A549 (cell line): ENCODE results near the gene SPEF1. TPM values are rescaled to one million over a fixed set of nuclear protein-coding genes. Genes with fewer than 3 reads are reported as not detected.

Source experiments
- ATAC-seq, 2 experiments: fragments of 200-7000 bp in 1 of 2; fragments of >200 bp in 1 of 2; cut with Nextera tagmentation in 1 of 2; cut with Tn5 transposase in 1 of 2; 3 replicates each; pipeline versions ENCODE4 v1.8.0 to v1.9.1; 2018 to 2020; ENCODE audit warnings: mild to moderate bottlenecking in 1 of 2, moderate library complexity in 1 of 2
- CTCF ChIA-PET: fragments of 300-600 bp; sonication (Branson Sonifier 250); formaldehyde crosslinking; extraction: SDS; loops from one replicate; lab custom pipeline; 2021; ENCODE audit warnings: antibody characterized with exemption, inconsistent platforms; lab: Yijun Ruan, JAX
- POLR2A ChIA-PET: fragments of 350-600 bp; formaldehyde crosslinking; extraction: SDS; loops from one replicate; lab custom pipeline; 2021; ENCODE audit warnings: antibody characterized with exemption, inconsistent platforms; lab: Yijun Ruan, JAX
- DNase-seq, 2 experiments: peaks; one replicate each; pipeline versions ENCODE4 v3.0.0 to v3.0.0-alpha.2; 2011 to 2016; ENCODE audit warnings: low read depth in 1 of 2, low spot score in 1 of 2
- FAIRE-seq: peaks from 2 replicates; lab custom pipeline; 2011; peaks lifted over from hg19 to GRCh38; lab: Jason Lieb, UNC
- H3K27ac ChIP-seq, 2 experiments: fragments of >200 bp; sonication (Bioruptor Twin); formaldehyde crosslinking; 3 replicates each; pipeline ENCODE4 v1.5.1; 2016 to 2017
- H3K4me1 ChIP-seq: fragments of >200 bp; sonication (Bioruptor Twin); formaldehyde crosslinking; 3 replicates; pipeline ENCODE4 v1.6.1; 2016
- H3K4me2 ChIP-seq: fragments of >200 bp; sonication (Bioruptor Twin); formaldehyde crosslinking; 3 replicates; pipeline ENCODE4 v1.6.1; 2016
- H3K4me3 ChIP-seq: fragments of >200 bp; sonication (Bioruptor Twin); formaldehyde crosslinking; 3 replicates; pipeline ENCODE4 v1.5.1; 2016
- H3K9me3 ChIP-seq: fragments of >200 bp; sonication (Bioruptor Twin); formaldehyde crosslinking; 3 replicates; pipeline ENCODE4 v1.6.1; 2016
- BHLHE40 ChIP-seq: IDR thresholded peaks from 2 replicates; pipeline ENCODE4 v1.6.1; 2012; ENCODE audit warnings: low read depth, low read length, inconsistent platforms
- CBX2 ChIP-seq: fragments of 200-600 bp; sonication (generic); IDR thresholded peaks from 2 replicates; pipeline ENCODE4 v1.6.1; 2016; ENCODE audit warnings: low read depth, mild to moderate bottlenecking, borderline replicate concordance
- ESRRA ChIP-seq: fragments of 150-350 bp; IDR thresholded peaks from 2 replicates; pipeline ENCODE4 v1.6.1; 2014; ENCODE audit warnings: mild to moderate bottlenecking, low read length, borderline replicate concordance
- FOSL2 ChIP-seq, 2 experiments: fragments of 450-650 bp in 1 of 2; fragments of >200 bp in 1 of 2; sonication (Bioruptor Twin) in 1 of 2; formaldehyde crosslinking; IDR thresholded peaks; 2 replicates each; pipeline versions ENCODE4 v1.5.0 to v1.6.1; 2016 to 2020; ENCODE audit warnings: mild to moderate bottlenecking in 1 of 2, moderate library complexity in 1 of 2
- FOXS1 ChIP-seq: fragments of 250-450 bp; sonication (Bioruptor Pico); IDR thresholded peaks from 2 replicates; pipeline ENCODE4 v1.5.0; 2020; ENCODE audit warnings: mild to moderate bottlenecking, moderate library complexity
- HDAC2 ChIP-seq: fragments of 200-600 bp; sonication (generic); IDR thresholded peaks from 2 replicates; pipeline ENCODE4 v1.6.1; 2016
- HOXA7 ChIP-seq: fragments of 250-450 bp; sonication (Bioruptor Pico); IDR thresholded peaks from 2 replicates; pipeline ENCODE4 v1.5.0; 2020; ENCODE audit warnings: mild to moderate bottlenecking, moderate library complexity
- KDM1A ChIP-seq: fragments of 200-600 bp; sonication (generic); IDR thresholded peaks from 2 replicates; pipeline ENCODE4 v1.6.1; 2016; ENCODE audit warnings: low read depth, mild to moderate bottlenecking
- RARB ChIP-seq: fragments of 250-450 bp; sonication (Bioruptor Pico); IDR thresholded peaks from 2 replicates; pipeline ENCODE4 v1.8.0; 2021; ENCODE audit warnings: mild to moderate bottlenecking, moderate library complexity
- SREBF2 ChIP-seq: fragments of 450-650 bp; IDR thresholded peaks from 2 replicates; pipeline ENCODE4 v1.6.1; 2014; ENCODE audit warnings: mild to moderate bottlenecking, moderate library complexity
- TFCP2L1 ChIP-seq: fragments of 250-450 bp; sonication (Bioruptor Pico); IDR thresholded peaks from 2 replicates; pipeline ENCODE4 v1.5.0; 2021; ENCODE audit warnings: mild to moderate bottlenecking
- ZSCAN20 ChIP-seq: fragments of 250-450 bp; sonication (Bioruptor Pico); IDR thresholded peaks from 2 replicates; pipeline ENCODE4 v1.8.0; 2022; ENCODE audit warnings: mild to moderate bottlenecking, moderate library complexity
- WGBS: methylation state at CpG from one replicate; pipeline ENCODE4 v1.1.6; 2017; ENCODE audit errors: missing lambda C conversion rate; 5-methylcytosine and 5-hydroxymethylcytosine counted together
- polyA plus RNA-seq, 4 experiments: library from polyadenylated mRNA; depleted of rRNA in 3 of 4; stranded (reverse); fragments of >200 nt; fragmentation: RNase III in 1 of 4; extraction: RNeasy Plus Mini Kit Qiagen cat#74134 plus additional on column Dnase treatment in 1 of 4; gene quantifications; 2 replicates in 3 of 4; 3 replicates in 1 of 4; pipeline ENCODE4 v1.2.3, GENCODE V29; 2011 to 2017
- TF ChIP-seq, protein P1 (sequence below): fragments of >200 bp; sonication (Bioruptor Twin); formaldehyde crosslinking; IDR thresholded peaks from 3 replicates; pipeline ENCODE4 v1.6.1; 2016
- TF ChIP-seq, protein P2 (sequence below): fragments of 150-350 bp; IDR thresholded peaks from 2 replicates; pipeline ENCODE4 v1.6.1; 2014; ENCODE audit warnings: low read depth, mild to moderate bottlenecking, low read length
- TF ChIP-seq, protein P3 (sequence below): fragments of >200 bp; sonication (Bioruptor Twin); formaldehyde crosslinking; IDR thresholded peaks from 2 replicates; pipeline ENCODE4 v1.6.1; 2016
- TF ChIP-seq, protein P4 (sequence below): fragments of >200 bp; sonication (Bioruptor Twin); formaldehyde crosslinking; IDR thresholded peaks from 3 replicates; pipeline ENCODE4 v1.5.1; 2016
- TF ChIP-seq, protein P5 (sequence below): fragments of 200-600 bp; sonication (generic); IDR thresholded peaks from 2 replicates; pipeline ENCODE4 v1.6.1; 2016; ENCODE audit warnings: antibody characterized with exemption, mild to moderate bottlenecking, moderate library complexity
- TF ChIP-seq, protein P6 (sequence below): IDR thresholded peaks from 2 replicates; pipeline ENCODE4 v1.6.1; 2012

Gene SPEF1
- polyA plus RNA-seq, 2 of the 4 experiments (the other 2 are of a cell fraction) = 0.41 to 1.3 TPM

DNA sequence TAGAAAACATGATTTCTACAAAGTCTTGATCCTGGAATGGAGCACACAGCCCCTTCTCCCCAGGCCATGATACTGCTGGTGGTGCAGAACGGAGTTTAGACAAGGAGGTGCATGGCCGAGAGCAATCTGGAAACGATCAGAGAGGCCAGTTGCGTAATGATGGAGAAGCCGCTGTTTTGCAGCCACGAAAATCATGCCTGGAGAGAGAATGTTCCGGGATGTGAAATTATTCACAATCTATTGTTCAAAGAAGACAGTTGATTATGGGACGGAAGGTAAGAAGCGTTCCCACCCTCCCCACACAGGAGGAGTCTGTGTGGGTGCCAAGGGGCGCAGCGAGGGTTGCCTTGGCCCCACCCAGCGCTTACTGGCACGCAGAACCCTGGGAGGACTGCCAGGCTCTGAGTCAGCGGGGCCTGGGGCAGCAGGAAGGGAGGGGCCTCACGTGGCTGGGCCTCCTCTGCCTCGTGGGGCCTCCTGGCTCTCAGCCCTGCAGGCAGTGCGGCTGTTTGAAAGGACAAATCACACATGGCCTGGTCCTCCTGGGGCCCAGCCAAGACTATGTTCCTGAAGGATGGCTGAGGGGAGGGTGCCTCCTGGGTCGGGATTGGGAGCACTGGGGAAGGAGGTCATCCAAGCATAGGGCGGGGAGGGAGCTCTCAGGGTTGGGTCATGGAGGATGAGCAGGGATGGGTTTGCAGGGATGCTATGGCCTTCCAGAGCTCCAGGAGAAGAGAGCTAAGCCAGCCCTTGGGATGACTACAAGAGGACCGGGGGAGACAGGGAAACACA lies 30.4 kb upstream of the SPEF1 start (continued):
- TF ChIP-seq, protein P1, sequence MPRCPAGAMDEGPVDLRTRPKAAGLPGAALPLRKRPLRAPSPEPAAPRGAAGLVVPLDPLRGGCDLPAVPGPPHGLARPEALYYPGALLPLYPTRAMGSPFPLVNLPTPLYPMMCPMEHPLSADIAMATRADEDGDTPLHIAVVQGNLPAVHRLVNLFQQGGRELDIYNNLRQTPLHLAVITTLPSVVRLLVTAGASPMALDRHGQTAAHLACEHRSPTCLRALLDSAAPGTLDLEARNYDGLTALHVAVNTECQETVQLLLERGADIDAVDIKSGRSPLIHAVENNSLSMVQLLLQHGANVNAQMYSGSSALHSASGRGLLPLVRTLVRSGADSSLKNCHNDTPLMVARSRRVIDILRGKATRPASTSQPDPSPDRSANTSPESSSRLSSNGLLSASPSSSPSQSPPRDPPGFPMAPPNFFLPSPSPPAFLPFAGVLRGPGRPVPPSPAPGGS = peak; percentile 95; the same call in 2 of the 3 replicates
- peak; percentile 90; the same call in 1 of the 2 replicates for TF ChIP-seq HOXA7 (CRISPR knock-in tag)
- TF ChIP-seq TFCP2L1 (CRISPR knock-in tag) = peak; percentile 88
- TF ChIP-seq, protein P2, sequence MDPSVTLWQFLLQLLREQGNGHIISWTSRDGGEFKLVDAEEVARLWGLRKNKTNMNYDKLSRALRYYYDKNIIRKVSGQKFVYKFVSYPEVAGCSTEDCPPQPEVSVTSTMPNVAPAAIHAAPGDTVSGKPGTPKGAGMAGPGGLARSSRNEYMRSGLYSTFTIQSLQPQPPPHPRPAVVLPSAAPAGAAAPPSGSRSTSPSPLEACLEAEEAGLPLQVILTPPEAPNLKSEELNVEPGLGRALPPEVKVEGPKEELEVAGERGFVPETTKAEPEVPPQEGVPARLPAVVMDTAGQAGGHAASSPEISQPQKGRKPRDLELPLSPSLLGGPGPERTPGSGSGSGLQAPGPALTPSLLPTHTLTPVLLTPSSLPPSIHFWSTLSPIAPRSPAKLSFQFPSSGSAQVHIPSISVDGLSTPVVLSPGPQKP = no peak
- peak; percentile 92 for TF ChIP-seq FOSL2 (IDR thresholded peaks at IDR 0.05)
- TF ChIP-seq FOSL2 (CRISPR knock-in tag; IDR thresholded peaks at IDR 0.05) = peak; percentile 99
- TF ChIP-seq, protein P3, sequence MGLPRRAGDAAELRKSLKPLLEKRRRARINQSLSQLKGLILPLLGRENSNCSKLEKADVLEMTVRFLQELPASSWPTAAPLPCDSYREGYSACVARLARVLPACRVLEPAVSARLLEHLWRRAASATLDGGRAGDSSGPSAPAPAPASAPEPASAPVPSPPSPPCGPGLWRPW = 0 out of 2 replicates have a peak, but pooled peaks have one; percentile 37
- TF ChIP-seq CBX2 = no peak

DNA sequence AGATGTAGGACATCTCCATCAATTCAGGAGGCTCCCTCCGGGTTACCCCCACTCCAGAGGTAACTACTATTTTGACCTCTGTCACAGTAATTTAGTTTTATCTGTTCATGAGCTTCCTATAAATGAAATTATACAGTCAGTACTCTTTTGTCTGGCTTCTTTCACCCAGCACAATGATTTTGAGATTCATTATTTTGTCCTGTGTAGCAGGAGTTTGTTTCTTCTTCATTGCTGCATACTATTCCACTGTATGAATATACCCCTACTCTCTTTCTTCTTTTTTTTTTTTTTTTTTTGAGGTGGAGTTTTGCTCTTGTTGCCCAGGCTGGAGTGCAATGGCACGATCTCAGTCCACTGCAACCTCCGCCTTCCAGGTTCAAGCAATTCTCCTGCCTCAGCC lies 27.3 kb upstream of the SPEF1 start:
- ChIA-PET CTCF (no interaction called here), POLR2A (no interaction called here)
- H3K4me3 ChIP-seq = peak overlapping the region; percentile 13; the same call in 1 of the 3 replicates
- TF ChIP-seq, protein P4, sequence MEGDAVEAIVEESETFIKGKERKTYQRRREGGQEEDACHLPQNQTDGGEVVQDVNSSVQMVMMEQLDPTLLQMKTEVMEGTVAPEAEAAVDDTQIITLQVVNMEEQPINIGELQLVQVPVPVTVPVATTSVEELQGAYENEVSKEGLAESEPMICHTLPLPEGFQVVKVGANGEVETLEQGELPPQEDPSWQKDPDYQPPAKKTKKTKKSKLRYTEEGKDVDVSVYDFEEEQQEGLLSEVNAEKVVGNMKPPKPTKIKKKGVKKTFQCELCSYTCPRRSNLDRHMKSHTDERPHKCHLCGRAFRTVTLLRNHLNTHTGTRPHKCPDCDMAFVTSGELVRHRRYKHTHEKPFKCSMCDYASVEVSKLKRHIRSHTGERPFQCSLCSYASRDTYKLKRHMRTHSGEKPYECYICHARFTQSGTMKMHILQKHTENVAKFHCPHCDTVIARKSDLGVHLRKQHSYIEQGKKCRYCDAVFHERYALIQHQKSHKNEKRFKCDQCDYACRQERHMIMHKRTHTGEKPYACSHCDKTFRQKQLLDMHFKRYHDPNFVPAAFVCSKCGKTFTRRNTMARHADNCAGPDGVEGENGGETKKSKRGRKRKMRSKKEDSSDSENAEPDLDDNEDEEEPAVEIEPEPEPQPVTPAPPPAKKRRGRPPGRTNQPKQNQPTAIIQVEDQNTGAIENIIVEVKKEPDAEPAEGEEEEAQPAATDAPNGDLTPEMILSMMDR = 0 out of 3 replicates have a peak, but pooled peaks have one; percentile 10
- TF ChIP-seq HDAC2 = peak; percentile 74; the same call in 1 of the 2 replicates
- TF ChIP-seq RARB (CRISPR knock-in tag) = no peak
- TF ChIP-seq, protein P1 = 0 out of 3 replicates have a peak, but pooled peaks have one; percentile 15
- TF ChIP-seq ESRRA = no peak
- TF ChIP-seq KDM1A = peak; percentile 87
- TF ChIP-seq SREBF2 = no peak
- TF ChIP-seq ZSCAN20 (CRISPR knock-in tag) = 0 out of 2 replicates have a peak, but pooled peaks have one; percentile 10
- no peak for TF ChIP-seq BHLHE40
- TF ChIP-seq, protein P5, sequence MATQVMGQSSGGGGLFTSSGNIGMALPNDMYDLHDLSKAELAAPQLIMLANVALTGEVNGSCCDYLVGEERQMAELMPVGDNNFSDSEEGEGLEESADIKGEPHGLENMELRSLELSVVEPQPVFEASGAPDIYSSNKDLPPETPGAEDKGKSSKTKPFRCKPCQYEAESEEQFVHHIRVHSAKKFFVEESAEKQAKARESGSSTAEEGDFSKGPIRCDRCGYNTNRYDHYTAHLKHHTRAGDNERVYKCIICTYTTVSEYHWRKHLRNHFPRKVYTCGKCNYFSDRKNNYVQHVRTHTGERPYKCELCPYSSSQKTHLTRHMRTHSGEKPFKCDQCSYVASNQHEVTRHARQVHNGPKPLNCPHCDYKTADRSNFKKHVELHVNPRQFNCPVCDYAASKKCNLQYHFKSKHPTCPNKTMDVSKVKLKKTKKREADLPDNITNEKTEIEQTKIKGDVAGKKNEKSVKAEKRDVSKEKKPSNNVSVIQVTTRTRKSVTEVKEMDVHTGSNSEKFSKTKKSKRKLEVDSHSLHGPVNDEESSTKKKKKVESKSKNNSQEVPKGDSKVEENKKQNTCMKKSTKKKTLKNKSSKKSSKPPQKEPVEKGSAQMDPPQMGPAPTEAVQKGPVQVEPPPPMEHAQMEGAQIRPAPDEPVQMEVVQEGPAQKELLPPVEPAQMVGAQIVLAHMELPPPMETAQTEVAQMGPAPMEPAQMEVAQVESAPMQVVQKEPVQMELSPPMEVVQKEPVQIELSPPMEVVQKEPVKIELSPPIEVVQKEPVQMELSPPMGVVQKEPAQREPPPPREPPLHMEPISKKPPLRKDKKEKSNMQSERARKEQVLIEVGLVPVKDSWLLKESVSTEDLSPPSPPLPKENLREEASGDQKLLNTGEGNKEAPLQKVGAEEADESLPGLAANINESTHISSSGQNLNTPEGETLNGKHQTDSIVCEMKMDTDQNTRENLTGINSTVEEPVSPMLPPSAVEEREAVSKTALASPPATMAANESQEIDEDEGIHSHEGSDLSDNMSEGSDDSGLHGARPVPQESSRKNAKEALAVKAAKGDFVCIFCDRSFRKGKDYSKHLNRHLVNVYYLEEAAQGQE = no peak
- TF ChIP-seq FOXS1 (CRISPR knock-in tag) = no peak
- TF ChIP-seq, protein P6, sequence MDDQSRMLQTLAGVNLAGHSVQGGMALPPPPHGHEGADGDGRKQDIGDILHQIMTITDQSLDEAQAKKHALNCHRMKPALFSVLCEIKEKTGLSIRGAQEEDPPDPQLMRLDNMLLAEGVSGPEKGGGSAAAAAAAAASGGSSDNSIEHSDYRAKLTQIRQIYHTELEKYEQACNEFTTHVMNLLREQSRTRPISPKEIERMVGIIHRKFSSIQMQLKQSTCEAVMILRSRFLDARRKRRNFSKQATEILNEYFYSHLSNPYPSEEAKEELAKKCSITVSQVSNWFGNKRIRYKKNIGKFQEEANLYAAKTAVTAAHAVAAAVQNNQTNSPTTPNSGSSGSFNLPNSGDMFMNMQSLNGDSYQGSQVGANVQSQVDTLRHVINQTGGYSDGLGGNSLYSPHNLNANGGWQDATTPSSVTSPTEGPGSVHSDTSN = no peak
- H3K4me1 ChIP-seq = peaks cover 83% of the 10 kb centered on the region
- 72% methylated on average over 3 of the region's 3 CpGs for WGBS
- ATAC-seq = no peak
- H3K9me3 ChIP-seq = peaks cover 4% of the 10 kb centered on the region
- DNase-seq = no peak
- H3K4me2 ChIP-seq = peak overlapping the region; percentile 88
- FAIRE-seq = no peak
- peak overlapping the region; percentile 95 to 99 for H3K27ac ChIP-seq
